Astrocyte of the cerebellum (primary cell): ENCODE data around the gene DGAT2.

Source experiments
- DNase-seq: peaks from one replicate; pipeline ENCODE4 v3.0.0-alpha.2; 2011; ENCODE audit warnings: low read depth
- H3K4me3 ChIP-seq: 2 replicates; pipeline ENCODE4 v1.5.1; 2011; ENCODE audit warnings: mild to moderate bottlenecking, low read depth, low read length, moderate library complexity
- in situ Hi-C: cut with HindIII; loops from 2 replicates; pipeline ENCODE4 v1.10.0; 2017; ENCODE audit warnings: low sequenced_read_pairs
- TF ChIP-seq, protein P1 (sequence below): IDR thresholded peaks from 2 replicates; pipeline ENCODE4 v1.5.1; 2012; ENCODE audit warnings: low read length, low read depth, moderate library complexity, mild to moderate bottlenecking; ENCODE audit errors: missing control alignments

The DGAT2 gene

DNA sequence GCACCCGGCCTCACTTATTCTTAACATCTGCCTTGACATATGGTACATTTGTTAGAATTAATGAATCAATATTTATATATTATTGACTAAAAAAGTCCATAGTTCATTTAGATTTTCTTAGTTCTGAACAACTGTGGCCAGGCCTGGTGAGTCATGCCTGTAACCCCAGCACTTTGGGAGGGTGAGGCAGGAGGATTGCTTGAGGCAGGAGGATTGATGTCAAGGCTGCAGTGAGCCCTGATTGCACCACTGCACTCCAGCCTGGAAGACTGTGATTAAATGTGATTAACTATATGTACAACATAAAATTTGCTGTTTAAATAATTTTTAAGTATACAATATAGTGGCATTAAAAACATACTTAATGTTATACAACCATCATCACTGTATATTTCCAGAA is 52.1 kb downstream of the DGAT2 start:
- in situ Hi-C loops = no loop called here
- TF ChIP-seq, protein P1, sequence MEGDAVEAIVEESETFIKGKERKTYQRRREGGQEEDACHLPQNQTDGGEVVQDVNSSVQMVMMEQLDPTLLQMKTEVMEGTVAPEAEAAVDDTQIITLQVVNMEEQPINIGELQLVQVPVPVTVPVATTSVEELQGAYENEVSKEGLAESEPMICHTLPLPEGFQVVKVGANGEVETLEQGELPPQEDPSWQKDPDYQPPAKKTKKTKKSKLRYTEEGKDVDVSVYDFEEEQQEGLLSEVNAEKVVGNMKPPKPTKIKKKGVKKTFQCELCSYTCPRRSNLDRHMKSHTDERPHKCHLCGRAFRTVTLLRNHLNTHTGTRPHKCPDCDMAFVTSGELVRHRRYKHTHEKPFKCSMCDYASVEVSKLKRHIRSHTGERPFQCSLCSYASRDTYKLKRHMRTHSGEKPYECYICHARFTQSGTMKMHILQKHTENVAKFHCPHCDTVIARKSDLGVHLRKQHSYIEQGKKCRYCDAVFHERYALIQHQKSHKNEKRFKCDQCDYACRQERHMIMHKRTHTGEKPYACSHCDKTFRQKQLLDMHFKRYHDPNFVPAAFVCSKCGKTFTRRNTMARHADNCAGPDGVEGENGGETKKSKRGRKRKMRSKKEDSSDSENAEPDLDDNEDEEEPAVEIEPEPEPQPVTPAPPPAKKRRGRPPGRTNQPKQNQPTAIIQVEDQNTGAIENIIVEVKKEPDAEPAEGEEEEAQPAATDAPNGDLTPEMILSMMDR = no peak
- H3K4me3 ChIP-seq = no peak overlapping the region
- no peak for DNase-seq

DNA sequence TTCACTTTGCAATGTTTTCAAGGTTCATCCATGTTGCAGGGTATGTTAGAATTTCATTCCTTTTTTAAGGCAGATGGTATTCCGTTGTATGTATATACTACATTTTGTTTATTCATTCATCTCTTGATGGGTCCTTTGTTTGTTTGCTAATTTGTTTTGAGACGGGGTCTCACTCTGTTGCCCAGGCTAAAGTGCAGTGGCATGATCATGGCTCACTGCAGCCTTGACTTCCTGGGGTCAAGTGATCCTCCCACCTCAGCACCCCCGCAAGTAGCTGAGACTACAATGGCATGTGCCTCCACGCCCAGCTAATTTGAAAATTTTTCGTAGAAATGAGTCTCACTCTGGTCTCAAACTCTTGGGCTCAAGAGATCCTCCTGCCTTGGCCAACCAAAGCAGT is 52.6 kb downstream of the DGAT2 start:
- in situ Hi-C loops = no loop called here
- TF ChIP-seq, protein P1 = no peak
- no peak overlapping the region for H3K4me3 ChIP-seq
- no peak for DNase-seq

DNA sequence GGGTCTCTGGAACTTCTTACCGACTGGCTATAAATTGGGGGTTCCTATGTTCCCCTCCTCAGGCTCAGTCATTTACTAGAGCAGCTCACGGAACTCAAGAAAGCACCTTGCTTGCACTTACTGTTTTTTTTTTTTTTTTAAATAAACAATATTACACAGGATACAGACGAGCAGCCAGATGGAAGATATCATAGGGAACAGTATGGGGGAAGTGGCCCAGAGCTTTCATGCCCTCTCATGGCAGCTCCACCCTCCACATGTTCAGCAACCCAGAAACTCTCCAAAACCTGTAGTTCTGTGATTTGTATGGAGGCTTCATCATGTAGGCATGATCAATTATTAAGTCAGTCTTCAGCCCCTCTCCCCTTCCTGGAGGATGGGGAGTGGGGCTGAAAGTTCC is 54.0 kb downstream of the DGAT2 start:
- DNase-seq = no peak
- in situ Hi-C loops = no loop called here
- TF ChIP-seq, protein P1 = no peak
- H3K4me3 ChIP-seq = no peak overlapping the region

DNA sequence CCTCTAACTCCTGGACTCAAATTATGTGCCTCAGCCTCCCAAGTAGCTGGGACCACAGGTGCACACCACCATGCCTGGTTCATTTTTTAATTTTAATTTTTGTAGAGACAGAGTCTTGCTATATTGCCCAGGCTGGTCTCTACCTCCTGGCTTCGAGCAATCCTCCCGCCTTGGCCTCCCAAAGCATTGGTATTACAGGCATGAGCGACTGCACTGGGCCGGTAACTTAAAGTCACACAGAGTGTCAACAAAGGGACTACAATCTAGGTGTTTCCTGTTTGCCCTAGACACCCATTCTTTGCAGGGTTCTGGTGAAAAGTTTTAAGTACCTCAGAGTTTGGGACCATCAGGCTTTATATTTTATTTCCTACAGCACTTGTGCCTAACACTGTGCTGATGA is 54.8 kb downstream of the DGAT2 start:
- H3K4me3 ChIP-seq = no peak overlapping the region
- DNase-seq = no peak
- TF ChIP-seq, protein P1 = no peak
- in situ Hi-C loops = no loop called here

DNA sequence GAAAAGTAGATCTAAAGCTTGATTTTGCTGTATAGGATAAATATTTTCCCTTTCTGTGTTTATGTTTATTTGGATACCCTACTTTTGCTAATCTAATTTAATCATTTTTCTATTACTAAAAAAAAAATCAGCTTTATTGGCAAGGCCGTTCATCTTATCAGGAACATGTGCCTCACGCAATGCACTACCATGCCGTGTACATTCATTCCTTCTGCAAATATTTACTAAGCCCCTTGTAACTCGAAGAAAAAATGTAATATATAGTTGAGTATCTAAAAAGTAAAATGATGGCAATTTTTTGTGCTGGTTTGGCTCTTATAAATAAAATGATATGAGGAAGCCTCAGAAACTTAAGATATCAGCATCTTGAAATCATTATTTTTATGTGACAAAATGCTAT is 55.4 kb downstream of the DGAT2 start:
- in situ Hi-C loops = no loop called here
- TF ChIP-seq, protein P1 = no peak
- DNase-seq = no peak
- H3K4me3 ChIP-seq = no peak overlapping the region

DNA sequence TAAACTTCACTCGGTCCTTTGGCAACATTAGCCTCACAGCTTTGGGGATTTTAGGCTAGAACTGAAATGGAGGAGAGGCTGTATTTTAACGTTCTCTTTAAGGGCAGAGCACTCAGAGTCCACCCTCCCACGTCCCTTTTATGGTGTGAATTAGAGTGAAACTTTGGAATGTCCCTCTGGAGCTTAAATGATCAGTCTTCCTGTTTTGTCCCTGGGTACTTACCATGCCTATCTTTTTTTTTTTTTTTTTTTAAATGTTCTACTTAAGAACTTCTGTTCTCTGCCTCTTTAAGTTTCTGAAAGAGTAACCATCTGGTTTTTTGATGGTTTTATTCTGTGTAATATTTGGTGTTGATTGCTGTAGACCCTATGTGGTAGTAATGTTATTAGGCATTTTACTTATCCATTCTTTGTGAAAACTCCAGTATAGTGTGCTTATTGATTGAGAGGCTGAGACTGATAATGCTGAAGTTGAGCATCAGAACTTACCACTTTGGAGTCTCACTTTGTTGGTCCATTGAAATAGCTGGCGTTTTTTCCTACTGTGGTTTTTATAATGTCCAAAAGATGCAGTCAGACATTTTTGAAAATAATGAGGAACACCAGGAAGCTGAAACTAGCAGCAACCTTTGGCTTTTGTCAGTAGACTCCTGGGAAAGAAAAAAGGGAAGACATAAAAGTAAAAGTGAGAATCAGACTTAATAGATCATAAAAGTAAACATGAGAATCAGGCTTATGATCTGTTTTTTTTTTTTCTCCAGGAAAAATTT is 58.1 kb downstream of the DGAT2 start:
- H3K4me3 ChIP-seq = no peak overlapping the region
- no peak for DNase-seq
- TF ChIP-seq, protein P1 = no peak
- in situ Hi-C loops = no loop called here
